HEK293 (cell line): ENCODE measurements around the gene HMGB2.

Experiments
- CTCF ChIP-seq: fragments of 450-650 bp; formaldehyde crosslinking; IDR thresholded peaks from 2 replicates; pipeline ENCODE4 v1.5.1; 2016; ENCODE audit warnings: missing biosample characterization, missing genetic modification characterization
- GLI4 ChIP-seq: fragments of 450-650 bp; formaldehyde crosslinking; IDR thresholded peaks from 2 replicates; pipeline ENCODE4 v1.5.1; 2016; ENCODE audit warnings: missing biosample characterization, missing genetic modification characterization
- REST ChIP-seq: fragments of 450-650 bp; formaldehyde crosslinking; IDR thresholded peaks from 2 replicates; pipeline ENCODE4 v1.5.1; 2016; ENCODE audit warnings: missing biosample characterization, missing genetic modification characterization

- TF ChIP-seq CTCF (tag by site-specific recombination) (no peak), GLI4 (tag by site-specific recombination) (no peak), REST (tag by site-specific recombination) (no peak)
These were observed 31.3 kb upstream of the HMGB2 start for GRCh38 chr4:173365359-173365996.
